H1 (cell line): ENCODE data around the gene MAP3K6. TPM values are rescaled to one million over a fixed set of nuclear protein-coding genes. Genes with fewer than 3 reads are reported as not detected.

Experiments
- EP300 ChIP-seq, 2 experiments: IDR thresholded peaks; 1 replicate in 1 of 2; 2 replicates in 1 of 2; pipeline ENCODE4 v1.6.1; 2011 to 2012; ENCODE audit warnings: low read depth in 2 of 2, low read length in 2 of 2, mild to moderate bottlenecking in 2 of 2, borderline replicate concordance in 1 of 2, inconsistent platforms in 1 of 2, moderate library complexity in 1 of 2
- GTF2F1 ChIP-seq: IDR thresholded peaks from 2 replicates; pipeline ENCODE4 v1.6.1; 2012; ENCODE audit warnings: low read depth, low read length, improper control_type of control experiment, borderline replicate concordance
- POU5F1 ChIP-seq: IDR thresholded peaks from 2 replicates; pipeline ENCODE4 v1.6.1; 2011; ENCODE audit warnings: low read depth, mild to moderate bottlenecking, low read length, moderate library complexity
- RAD21 ChIP-seq, 2 experiments: IDR thresholded peaks in 1 of 2; conservative IDR thresholded peaks in 1 of 2; 2 replicates each; pipeline ENCODE4 v1.6.1; 2011; ENCODE audit warnings: low read depth in 2 of 2, low read length in 2 of 2, improper control_type of control experiment in 1 of 2, inconsistent platforms in 1 of 2, mild to moderate bottlenecking in 1 of 2, moderate library complexity in 1 of 2
- SIN3A ChIP-seq, 2 experiments: IDR thresholded peaks in 1 of 2; conservative IDR thresholded peaks in 1 of 2; 2 replicates each; pipeline ENCODE4 v1.6.1; 2011 to 2012; ENCODE audit warnings: low read length in 2 of 2, improper control_type of control experiment in 1 of 2, low read depth in 1 of 2, mild to moderate bottlenecking in 1 of 2
- SP1 ChIP-seq: IDR thresholded peaks from 2 replicates; pipeline ENCODE4 v1.6.1; 2011; ENCODE audit warnings: low read depth, low read length
- SP4 ChIP-seq: IDR thresholded peaks from 2 replicates; pipeline ENCODE4 v1.6.1; 2012; ENCODE audit warnings: low read length, inconsistent platforms
- YY1 ChIP-seq: IDR thresholded peaks from 2 replicates; pipeline ENCODE4 v1.6.1; 2011; ENCODE audit warnings: low read depth, mild to moderate bottlenecking, low read length
- polyA plus RNA-seq, 7 experiments: library from polyadenylated mRNA; depleted of rRNA in 3 of 7; stranded (reverse) in 5 of 7; unstranded in 2 of 7; fragments of >200 nt in 5 of 7; fragments of 200-250 nt in 2 of 7; gene quantifications; 1 replicate in 5 of 7; 2 replicates in 1 of 7; 4 replicates in 1 of 7; pipeline versions ENCODE4 v1.2.1 to v1.2.3, GENCODE V29; 2011 to 2013; ENCODE audit warnings: missing spikeins in 2 of 7, mixed read lengths in 2 of 7
- total RNA-seq: library from RNA; stranded (reverse); fragmentation: NEBNext Ultra II Directional; extraction: Animal tissue kit (Norgen Biotek cat#: 25700); gene quantifications from 2 replicates; pipeline ENCODE4 v1.2.1, GENCODE V29; 2021
- TF ChIP-seq, protein P1 (sequence below): fragments of 300-600 bp; sonication (generic); IDR thresholded peaks from 2 replicates; pipeline ENCODE4 v1.7.1; 2012; ENCODE audit warnings: low read length, moderate library complexity, mild to moderate bottlenecking, inconsistent platforms; ENCODE audit not compliant: insufficient replicate concordance
- TF ChIP-seq, protein P2 (sequence below): IDR thresholded peaks from 2 replicates; pipeline ENCODE4 v1.6.1; 2011; ENCODE audit warnings: low read depth, mild to moderate bottlenecking, low read length; ENCODE audit not compliant: insufficient read depth

The MAP3K6 gene
- total and polyA plus RNA-seq, 2 of the 8 experiments (the other 6 are each of a cell fraction or from before 2014, with no cell fraction given), result 7.4 to 7.6 TPM

DNA sequence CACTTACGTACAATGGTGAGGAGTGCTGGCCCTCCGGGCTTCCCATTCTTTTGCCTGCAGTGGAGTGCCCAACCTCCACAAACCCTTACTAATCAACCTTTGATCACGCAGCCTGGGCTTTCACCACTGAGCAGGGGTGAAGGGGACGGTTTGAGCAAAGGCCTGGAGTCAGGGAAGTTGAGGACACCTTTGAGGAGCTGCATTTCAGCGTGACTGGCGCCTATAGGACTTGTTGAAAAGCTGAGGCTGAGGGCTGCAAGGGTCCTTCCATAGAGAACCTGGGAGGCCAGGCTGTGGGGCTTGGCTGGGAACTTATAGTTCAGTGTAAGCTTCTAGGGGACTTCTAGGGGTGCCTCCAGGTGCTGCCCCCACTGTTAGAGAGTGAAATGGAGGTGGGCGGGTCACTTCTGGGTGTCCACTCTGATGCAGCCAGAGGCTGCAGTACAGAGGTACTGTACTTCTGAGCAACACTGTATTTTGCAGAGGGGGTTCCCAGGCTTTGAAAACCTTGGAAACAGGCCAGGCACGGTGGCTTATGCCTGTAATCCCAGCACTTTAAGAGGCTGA lies 15.1 kb downstream of the MAP3K6 start (continued):
- TF ChIP-seq, protein P1, sequence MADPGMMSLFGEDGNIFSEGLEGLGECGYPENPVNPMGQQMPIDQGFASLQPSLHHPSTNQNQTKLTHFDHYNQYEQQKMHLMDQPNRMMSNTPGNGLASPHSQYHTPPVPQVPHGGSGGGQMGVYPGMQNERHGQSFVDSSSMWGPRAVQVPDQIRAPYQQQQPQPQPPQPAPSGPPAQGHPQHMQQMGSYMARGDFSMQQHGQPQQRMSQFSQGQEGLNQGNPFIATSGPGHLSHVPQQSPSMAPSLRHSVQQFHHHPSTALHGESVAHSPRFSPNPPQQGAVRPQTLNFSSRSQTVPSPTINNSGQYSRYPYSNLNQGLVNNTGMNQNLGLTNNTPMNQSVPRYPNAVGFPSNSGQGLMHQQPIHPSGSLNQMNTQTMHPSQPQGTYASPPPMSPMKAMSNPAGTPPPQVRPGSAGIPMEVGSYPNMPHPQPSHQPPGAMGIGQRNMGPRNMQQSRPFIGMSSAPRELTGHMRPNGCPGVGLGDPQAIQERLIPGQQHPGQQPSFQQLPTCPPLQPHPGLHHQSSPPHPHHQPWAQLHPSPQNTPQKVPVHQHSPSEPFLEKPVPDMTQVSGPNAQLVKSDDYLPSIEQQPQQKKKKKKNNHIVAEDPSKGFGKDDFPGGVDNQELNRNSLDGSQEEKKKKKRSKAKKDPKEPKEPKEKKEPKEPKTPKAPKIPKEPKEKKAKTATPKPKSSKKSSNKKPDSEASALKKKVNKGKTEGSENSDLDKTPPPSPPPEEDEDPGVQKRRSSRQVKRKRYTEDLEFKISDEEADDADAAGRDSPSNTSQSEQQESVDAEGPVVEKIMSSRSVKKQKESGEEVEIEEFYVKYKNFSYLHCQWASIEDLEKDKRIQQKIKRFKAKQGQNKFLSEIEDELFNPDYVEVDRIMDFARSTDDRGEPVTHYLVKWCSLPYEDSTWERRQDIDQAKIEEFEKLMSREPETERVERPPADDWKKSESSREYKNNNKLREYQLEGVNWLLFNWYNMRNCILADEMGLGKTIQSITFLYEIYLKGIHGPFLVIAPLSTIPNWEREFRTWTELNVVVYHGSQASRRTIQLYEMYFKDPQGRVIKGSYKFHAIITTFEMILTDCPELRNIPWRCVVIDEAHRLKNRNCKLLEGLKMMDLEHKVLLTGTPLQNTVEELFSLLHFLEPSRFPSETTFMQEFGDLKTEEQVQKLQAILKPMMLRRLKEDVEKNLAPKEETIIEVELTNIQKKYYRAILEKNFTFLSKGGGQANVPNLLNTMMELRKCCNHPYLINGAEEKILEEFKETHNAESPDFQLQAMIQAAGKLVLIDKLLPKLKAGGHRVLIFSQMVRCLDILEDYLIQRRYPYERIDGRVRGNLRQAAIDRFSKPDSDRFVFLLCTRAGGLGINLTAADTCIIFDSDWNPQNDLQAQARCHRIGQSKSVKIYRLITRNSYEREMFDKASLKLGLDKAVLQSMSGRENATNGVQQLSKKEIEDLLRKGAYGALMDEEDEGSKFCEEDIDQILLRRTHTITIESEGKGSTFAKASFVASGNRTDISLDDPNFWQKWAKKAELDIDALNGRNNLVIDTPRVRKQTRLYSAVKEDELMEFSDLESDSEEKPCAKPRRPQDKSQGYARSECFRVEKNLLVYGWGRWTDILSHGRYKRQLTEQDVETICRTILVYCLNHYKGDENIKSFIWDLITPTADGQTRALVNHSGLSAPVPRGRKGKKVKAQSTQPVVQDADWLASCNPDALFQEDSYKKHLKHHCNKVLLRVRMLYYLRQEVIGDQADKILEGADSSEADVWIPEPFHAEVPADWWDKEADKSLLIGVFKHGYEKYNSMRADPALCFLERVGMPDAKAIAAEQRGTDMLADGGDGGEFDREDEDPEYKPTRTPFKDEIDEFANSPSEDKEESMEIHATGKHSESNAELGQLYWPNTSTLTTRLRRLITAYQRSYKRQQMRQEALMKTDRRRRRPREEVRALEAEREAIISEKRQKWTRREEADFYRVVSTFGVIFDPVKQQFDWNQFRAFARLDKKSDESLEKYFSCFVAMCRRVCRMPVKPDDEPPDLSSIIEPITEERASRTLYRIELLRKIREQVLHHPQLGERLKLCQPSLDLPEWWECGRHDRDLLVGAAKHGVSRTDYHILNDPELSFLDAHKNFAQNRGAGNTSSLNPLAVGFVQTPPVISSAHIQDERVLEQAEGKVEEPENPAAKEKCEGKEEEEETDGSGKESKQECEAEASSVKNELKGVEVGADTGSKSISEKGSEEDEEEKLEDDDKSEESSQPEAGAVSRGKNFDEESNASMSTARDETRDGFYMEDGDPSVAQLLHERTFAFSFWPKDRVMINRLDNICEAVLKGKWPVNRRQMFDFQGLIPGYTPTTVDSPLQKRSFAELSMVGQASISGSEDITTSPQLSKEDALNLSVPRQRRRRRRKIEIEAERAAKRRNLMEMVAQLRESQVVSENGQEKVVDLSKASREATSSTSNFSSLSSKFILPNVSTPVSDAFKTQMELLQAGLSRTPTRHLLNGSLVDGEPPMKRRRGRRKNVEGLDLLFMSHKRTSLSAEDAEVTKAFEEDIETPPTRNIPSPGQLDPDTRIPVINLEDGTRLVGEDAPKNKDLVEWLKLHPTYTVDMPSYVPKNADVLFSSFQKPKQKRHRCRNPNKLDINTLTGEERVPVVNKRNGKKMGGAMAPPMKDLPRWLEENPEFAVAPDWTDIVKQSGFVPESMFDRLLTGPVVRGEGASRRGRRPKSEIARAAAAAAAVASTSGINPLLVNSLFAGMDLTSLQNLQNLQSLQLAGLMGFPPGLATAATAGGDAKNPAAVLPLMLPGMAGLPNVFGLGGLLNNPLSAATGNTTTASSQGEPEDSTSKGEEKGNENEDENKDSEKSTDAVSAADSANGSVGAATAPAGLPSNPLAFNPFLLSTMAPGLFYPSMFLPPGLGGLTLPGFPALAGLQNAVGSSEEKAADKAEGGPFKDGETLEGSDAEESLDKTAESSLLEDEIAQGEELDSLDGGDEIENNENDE, result no peak
- TF ChIP-seq SP1 (peak; percentile 32; the same call in 1 of the 2 replicates), RAD21 (IDR thresholded peaks at IDR 0.05 in 1 of 2, conservative IDR thresholded peaks at IDR 0.05 in 1 of 2; ENCODE audit: low read depth in 2 of 2, low read length in 2 of 2) (no peak), SP4 (no peak), EP300 (IDR thresholded peaks at IDR 0.05; ENCODE audit: borderline replicate concordance in 1 of 2, low read depth in 2 of 2, low read length in 2 of 2) (no peak), GTF2F1 (no peak), SIN3A (conservative IDR thresholded peaks at IDR 0.05 in 1 of 2, IDR thresholded peaks at IDR 0.05 in 1 of 2; ENCODE audit: low read depth in 1 of 2, low read length in 2 of 2) (no peak), YY1 (no peak), POU5F1 (no peak)
- TF ChIP-seq, protein P2, sequence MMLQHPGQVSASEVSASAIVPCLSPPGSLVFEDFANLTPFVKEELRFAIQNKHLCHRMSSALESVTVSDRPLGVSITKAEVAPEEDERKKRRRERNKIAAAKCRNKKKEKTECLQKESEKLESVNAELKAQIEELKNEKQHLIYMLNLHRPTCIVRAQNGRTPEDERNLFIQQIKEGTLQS, result no peak
